Loucy (cell line): ENCODE data around the gene C16orf96.

Source experiments
- EZH2phosphoT487 ChIP-seq: fragments of 200-600 bp; IDR thresholded peaks from 2 replicates; pipeline ENCODE4 v1.6.1; 2018; ENCODE audit warnings: antibody characterized with exemption, mild to moderate bottlenecking, moderate library complexity, borderline replicate concordance
- TF ChIP-seq, protein P1 (sequence below): fragments of 200-600 bp; sonication (generic); conservative IDR thresholded peaks from 2 replicates; pipeline ENCODE4 v1.5.1; 2014; ENCODE audit warnings: mild to moderate bottlenecking, antibody characterized with exemption, low read length

DNA sequence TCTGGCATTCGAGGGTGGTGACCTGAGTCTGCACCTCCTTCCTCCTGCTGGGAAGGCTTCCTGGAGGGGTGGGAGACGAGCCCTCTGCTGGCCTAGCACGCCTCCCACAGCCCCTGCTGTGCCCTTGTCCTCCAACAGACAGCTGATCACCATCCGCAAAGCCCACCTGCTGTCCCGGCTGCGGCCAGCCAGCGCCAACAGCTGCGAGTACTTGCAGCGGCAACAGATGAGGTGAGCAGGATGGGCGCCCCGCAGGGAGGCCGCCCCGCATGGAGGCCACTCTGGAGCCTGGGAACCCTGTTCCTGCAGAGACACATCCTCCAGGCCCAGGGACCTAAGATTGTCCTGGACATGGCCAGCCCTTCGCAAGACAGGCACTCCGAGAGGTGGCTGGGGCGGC, 36.9 kb downstream of the C16orf96 start:
- TF ChIP-seq, protein P1, sequence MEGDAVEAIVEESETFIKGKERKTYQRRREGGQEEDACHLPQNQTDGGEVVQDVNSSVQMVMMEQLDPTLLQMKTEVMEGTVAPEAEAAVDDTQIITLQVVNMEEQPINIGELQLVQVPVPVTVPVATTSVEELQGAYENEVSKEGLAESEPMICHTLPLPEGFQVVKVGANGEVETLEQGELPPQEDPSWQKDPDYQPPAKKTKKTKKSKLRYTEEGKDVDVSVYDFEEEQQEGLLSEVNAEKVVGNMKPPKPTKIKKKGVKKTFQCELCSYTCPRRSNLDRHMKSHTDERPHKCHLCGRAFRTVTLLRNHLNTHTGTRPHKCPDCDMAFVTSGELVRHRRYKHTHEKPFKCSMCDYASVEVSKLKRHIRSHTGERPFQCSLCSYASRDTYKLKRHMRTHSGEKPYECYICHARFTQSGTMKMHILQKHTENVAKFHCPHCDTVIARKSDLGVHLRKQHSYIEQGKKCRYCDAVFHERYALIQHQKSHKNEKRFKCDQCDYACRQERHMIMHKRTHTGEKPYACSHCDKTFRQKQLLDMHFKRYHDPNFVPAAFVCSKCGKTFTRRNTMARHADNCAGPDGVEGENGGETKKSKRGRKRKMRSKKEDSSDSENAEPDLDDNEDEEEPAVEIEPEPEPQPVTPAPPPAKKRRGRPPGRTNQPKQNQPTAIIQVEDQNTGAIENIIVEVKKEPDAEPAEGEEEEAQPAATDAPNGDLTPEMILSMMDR: no peak
- TF ChIP-seq EZH2phosphoT487: no peak
